Naive thymus-derived CD4-positive, alpha-beta T cell (primary cell): ENCODE measurements around the gene VEZT. TPM values are rescaled to one million over a fixed set of nuclear protein-coding genes. Genes with fewer than 3 reads are reported as not detected.
A peak's percentile ranks its signal among the peaks of the same experiment; 100 is the strongest.
"Not testable (repeated sequence)": the region's sequence is repeated elsewhere in the genome, so short reads cannot be mapped to it uniquely, and the experiment has no call there.

Experiments
- ATAC-seq: fragments of 150-1000 bp; cut with Tn5 transposase; 2 replicates; pipeline ENCODE4 v1.10.0; 2021; ENCODE audit warnings: mild to moderate bottlenecking, moderate library complexity
- CTCF ChIA-PET: fragments of 350-600 bp; sonication (Branson Sonifier 250); formaldehyde crosslinking; loops from one replicate; lab custom pipeline; 2021; ENCODE audit warnings: antibody characterized with exemption; lab: Charles Lee
- POLR2A ChIA-PET: fragments of 350-600 bp; sonication (Branson Sonifier 250); formaldehyde crosslinking; loops from one replicate; lab custom pipeline; 2021; ENCODE audit warnings: antibody characterized with exemption, inconsistent platforms; lab: Charles Lee
- DNase-seq, 9 donors: peaks; one replicate each; pipeline versions ENCODE4 v3.0.0 to v3.0.0-alpha.2; 2020 to 2022; ENCODE audit warnings: mixed read lengths in 1 of 9
- H3K27ac ChIP-seq: one replicate; pipeline ENCODE4 v1.7.0; 2013; ENCODE audit warnings: mild to moderate bottlenecking, low read depth, low read length, moderate library complexity
- H3K27me3 ChIP-seq, 2 donors: one replicate each; pipeline ENCODE4 v1.7.0; 2013; ENCODE audit warnings: low read length in 2 of 2, mild to moderate bottlenecking in 2 of 2, moderate library complexity in 2 of 2; ENCODE audit not compliant: control insufficient read depth in 2 of 2, insufficient read depth in 2 of 2
- H3K36me3 ChIP-seq, 3 experiments: 1 replicate in 2 of 3; 2 replicates in 1 of 3; pipeline ENCODE4 v1.7.0; 2013; ENCODE audit warnings: low read length in 3 of 3, mild to moderate bottlenecking in 3 of 3, moderate library complexity in 1 of 3; ENCODE audit not compliant: insufficient read depth in 3 of 3, control insufficient read depth in 2 of 3
- H3K4me1 ChIP-seq, 2 donors: one replicate each; pipeline ENCODE4 v1.7.0; 2013; ENCODE audit warnings: low read length in 2 of 2, mild to moderate bottlenecking in 2 of 2, moderate library complexity in 1 of 2; ENCODE audit not compliant: control insufficient read depth in 2 of 2, insufficient read depth in 2 of 2
- H3K4me3 ChIP-seq: 2 replicates; pipeline ENCODE4 v1.7.0; 2013; ENCODE audit warnings: mild to moderate bottlenecking, low read length
- H3K9me3 ChIP-seq, 3 experiments: 1 replicate in 2 of 3; 2 replicates in 1 of 3; pipeline ENCODE4 v1.7.0; 2013; ENCODE audit warnings: low read length in 3 of 3; ENCODE audit not compliant: control insufficient read depth in 2 of 3
- H3K27ac Mint-ChIP-seq, 9 donors: one replicate each; pipeline ENCODE4 v1.8.0; 2020 to 2022; ENCODE audit warnings: mixed read lengths in 9 of 9, mild to moderate bottlenecking in 8 of 9, moderate library complexity in 5 of 9, inconsistent platforms in 2 of 9
- H3K27me3 Mint-ChIP-seq, 5 donors: one replicate each; pipeline ENCODE4 v1.8.0; 2021 to 2022; ENCODE audit warnings: mixed read lengths in 5 of 5, mild to moderate bottlenecking in 1 of 5
- H3K36me3 Mint-ChIP-seq, 5 donors: one replicate each; pipeline ENCODE4 v1.8.0; 2020 to 2022; ENCODE audit warnings: mixed read lengths in 5 of 5, mild to moderate bottlenecking in 3 of 5, inconsistent platforms in 1 of 5
- H3K4me1 Mint-ChIP-seq, 7 donors: one replicate each; pipeline ENCODE4 v1.8.0; 2020 to 2022; ENCODE audit warnings: mixed read lengths in 7 of 7, mild to moderate bottlenecking in 3 of 7, inconsistent platforms in 1 of 7
- H3K4me3 Mint-ChIP-seq, 10 donors: one replicate each; pipeline ENCODE4 v1.8.0; 2020 to 2022; ENCODE audit warnings: mild to moderate bottlenecking in 10 of 10, mixed read lengths in 10 of 10, moderate library complexity in 6 of 10, inconsistent platforms in 2 of 10
- H3K9me3 Mint-ChIP-seq, 11 donors: one replicate each; pipeline ENCODE4 v1.8.0; 2020 to 2022; ENCODE audit warnings: mixed read lengths in 11 of 11, mild to moderate bottlenecking in 4 of 11, inconsistent platforms in 1 of 11, moderate library complexity in 1 of 11
- intact Hi-C, 2 donors: fragments of 100-400 bp; cut with micrococcal nuclease; formaldehyde crosslinking; loops; one replicate each; pipeline ENCODE4 v1.15.1; 2023
- polyA plus RNA-seq, 2 donors: library from polyadenylated mRNA; unstranded; fragments of 300-500 nt; fragmentation: Illumina TruSeq; gene quantifications; one replicate each; pipeline ENCODE4 v1.2.3, GENCODE V29; 2021
- total RNA-seq, 6 experiments: library from RNA in 5 of 6; stranded (reverse) in 5 of 6; gene quantifications; 1 replicate in 5 of 6; 2 replicates in 1 of 6; pipeline ENCODE4 v1.2.3 and lab custom pipeline; 2021 to 2026

Gene VEZT
- total and polyA plus RNA-seq, 7 experiments from 2014 or later, result 23.2 to 48.8 (median 38.7) TPM

DNA sequence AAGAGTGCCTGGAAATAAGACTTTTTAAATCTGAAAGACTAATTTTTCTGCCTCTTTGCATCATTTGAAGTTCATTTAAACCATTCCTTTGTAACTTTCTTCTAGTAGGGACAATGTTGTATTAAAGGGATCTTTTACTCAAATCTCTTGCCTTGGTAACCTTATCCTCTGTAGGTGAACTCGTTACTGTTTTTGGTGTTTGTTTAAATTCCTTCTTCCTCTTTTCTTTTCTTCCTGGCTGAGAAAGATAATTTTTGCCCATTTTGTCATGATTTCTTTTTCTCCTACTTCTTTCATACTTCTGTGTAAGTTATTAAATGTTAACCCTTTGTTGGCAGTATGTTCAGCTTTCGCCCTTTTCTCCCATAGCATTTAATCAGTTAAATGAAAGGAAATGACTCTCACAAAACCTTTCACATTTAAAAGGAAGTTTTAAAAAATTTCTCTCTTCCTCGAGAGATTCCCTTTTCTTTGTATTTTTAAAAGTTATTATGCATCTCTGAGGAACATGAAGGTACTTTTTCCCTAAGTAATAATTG lies 10.3 kb downstream of the VEZT start:
- H3K27me3 Mint-ChIP-seq, result no peaks in the 10 kb centered on the region

DNA sequence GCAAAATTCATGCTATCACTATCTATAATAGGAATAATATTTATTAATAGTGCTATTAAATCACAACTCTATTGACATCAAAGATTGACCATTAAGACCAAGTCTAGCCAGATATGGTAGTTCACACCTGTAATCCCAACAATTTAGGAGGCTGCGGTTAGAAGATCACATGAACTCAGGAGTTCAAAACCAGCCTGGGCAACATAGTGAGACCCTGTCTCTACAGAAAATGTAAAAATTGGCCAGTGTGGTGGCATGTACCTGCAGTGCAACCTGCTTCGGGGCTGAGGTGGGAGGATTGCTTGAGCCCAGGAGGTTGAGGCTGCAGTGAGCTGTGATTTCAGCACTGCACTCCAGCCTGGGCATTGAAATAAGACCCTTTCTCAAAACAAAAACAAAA lies 11.0 kb downstream of the VEZT start:
- Mint-ChIP-seq H3K9me3 (no peaks in the 10 kb centered on the region), H3K27ac (no peak overlapping the region), H3K4me1 (peaks cover 6 to 75% (median 52%) of the 10 kb centered on the region in 7 donors), H3K4me3 (no peak overlapping the region), H3K36me3 (peaks cover 7 to 23% (median 13%) of the 10 kb centered on the region in 5 donors), H3K27me3 (no peaks in the 10 kb centered on the region)
- no peaks in the 10 kb centered on the region for H3K27me3 ChIP-seq
- H3K9me3 ChIP-seq, result no peaks in the 10 kb centered on the region
- ChIA-PET POLR2A (no interaction called here), CTCF (no interaction called here)
- ATAC-seq (no peak), DNase-seq (no peak)
- H3K4me1 ChIP-seq, result peaks cover 0 to 4% of the 10 kb centered on the region in 2 donors
- H3K4me3 ChIP-seq, result no peak overlapping the region
- no peak overlapping the region for H3K27ac ChIP-seq
- H3K36me3 ChIP-seq, result peaks cover 0 to 9% (median 0%) of the 10 kb centered on the region in 3 experiments
- intact Hi-C loops, result no loop called here

More for the DNA sequence above, 10.3 kb downstream of the VEZT start:
- Histone ChIP-seq H3K36me3 (peaks cover 0 to 9% (median 0%) of the 10 kb centered on the region in 3 experiments), H3K9me3 (no peaks in the 10 kb centered on the region), H3K27me3 (no peaks in the 10 kb centered on the region), H3K4me1 (peaks cover 0 to 4% of the 10 kb centered on the region in 2 donors), H3K27ac (no peak overlapping the region), H3K4me3 (no peak overlapping the region)
- Mint-ChIP-seq H3K36me3 (peaks cover 7 to 21% (median 13%) of the 10 kb centered on the region in 5 donors), H3K27ac (peak overlapping the region in 3 of 9 donors; percentile 4 to 15 (median 6)), H3K4me1 (peaks cover 6 to 73% (median 52%) of the 10 kb centered on the region in 7 donors), H3K9me3 (no peaks in the 10 kb centered on the region), H3K4me3 (peak overlapping the region in 1 of 10 donors; percentile 48)
- CTCF ChIA-PET, result no interaction called here
- intact Hi-C loops, result no loop called here
- POLR2A ChIA-PET, result interaction anchor here (0.7 to 1.3 kb wide), 2 partner anchors 10 to 69 kb away, joined by 3 to 5 read pairs; partner anchors contain the start of genes FGD6 and VEZT
- ATAC-seq (no peak), DNase-seq (no peak)

DNA sequence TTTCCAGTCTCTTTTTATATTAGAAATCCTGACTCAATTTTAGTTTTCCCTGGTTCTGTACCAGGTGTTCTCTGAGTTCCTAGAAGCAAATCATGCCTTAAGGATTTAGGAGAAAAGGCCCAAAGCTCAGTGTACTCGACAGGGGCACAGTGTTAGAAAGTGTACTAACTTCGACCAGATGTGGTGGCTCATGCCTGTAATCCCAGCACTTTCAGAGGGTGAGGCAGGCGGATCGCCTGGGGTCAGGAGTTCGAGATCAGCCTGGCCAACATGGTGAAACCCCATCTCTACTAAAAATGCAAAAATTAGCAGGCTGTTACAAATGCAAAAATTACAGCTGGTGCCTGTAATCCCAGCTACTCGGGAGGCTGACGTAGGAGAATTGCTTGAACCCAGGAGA lies 12.0 kb downstream of the VEZT start:
- Mint-ChIP-seq H3K4me1 (peaks cover 6 to 65% (median 48%) of the 10 kb centered on the region in 7 donors), H3K27me3 (no peaks in the 10 kb centered on the region), H3K4me3 (no peak overlapping the region), H3K9me3 (no peaks in the 10 kb centered on the region), H3K36me3 (peaks cover 5 to 20% (median 15%) of the 10 kb centered on the region in 5 donors), H3K27ac (no peak overlapping the region)
- H3K4me1 ChIP-seq, result peaks cover 0 to 4% of the 10 kb centered on the region in 2 donors
- no peaks in the 10 kb centered on the region for H3K27me3 ChIP-seq
- intact Hi-C loops, result no loop called here
- H3K4me3 ChIP-seq, result no peak overlapping the region
- no peaks in the 10 kb centered on the region for H3K9me3 ChIP-seq
- CTCF ChIA-PET, result no interaction called here
- H3K27ac ChIP-seq, result no peak overlapping the region
- DNase-seq, result no peak
- ATAC-seq, result no peak
- POLR2A ChIA-PET, result no interaction called here
- H3K36me3 ChIP-seq, result peaks cover 0 to 8% (median 0%) of the 10 kb centered on the region in 3 experiments

DNA sequence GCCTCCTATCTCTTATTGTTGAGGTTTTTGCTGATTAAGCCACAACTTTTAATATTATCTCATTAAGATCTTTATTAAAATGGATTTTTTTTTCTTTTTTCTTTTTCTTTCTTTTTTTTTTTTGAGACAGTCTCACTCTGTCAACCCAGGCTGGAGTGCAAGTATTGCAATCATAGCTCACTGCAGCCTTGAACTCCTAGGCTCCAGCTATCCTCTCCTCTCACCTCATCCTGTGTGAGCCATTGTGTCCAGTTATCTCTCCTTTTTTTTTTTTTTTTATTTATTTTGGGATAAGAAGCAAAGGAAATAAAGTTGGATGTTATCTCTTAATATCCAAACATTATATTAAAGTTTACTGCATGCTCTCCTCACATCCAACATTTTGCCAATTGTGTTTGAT lies 12.7 kb downstream of the VEZT start:
- Histone ChIP-seq H3K4me1 (peaks cover 0 to 4% of the 10 kb centered on the region in 2 donors), H3K27ac (no peak overlapping the region), H3K27me3 (no peaks in the 10 kb centered on the region), H3K36me3 (peaks cover 0 to under 1% (median 0%) of the 10 kb centered on the region in 3 experiments), H3K9me3 (no peaks in the 10 kb centered on the region), H3K4me3 (no peak overlapping the region)
- no peak overlapping the region for H3K4me3 Mint-ChIP-seq
- no peak overlapping the region for H3K27ac Mint-ChIP-seq
- ATAC-seq (no peak), DNase-seq (no peak)
- ChIA-PET CTCF (no interaction called here), POLR2A (no interaction called here)
- no peaks in the 10 kb centered on the region for H3K27me3 Mint-ChIP-seq
- peaks cover 0 to 17% (median 14%) of the 10 kb centered on the region in 5 donors for H3K36me3 Mint-ChIP-seq
- H3K4me1 Mint-ChIP-seq, result peaks cover 6 to 61% (median 42%) of the 10 kb centered on the region in 7 donors
- H3K9me3 Mint-ChIP-seq, result no peaks in the 10 kb centered on the region
- intact Hi-C loops, result no loop called here

DNA sequence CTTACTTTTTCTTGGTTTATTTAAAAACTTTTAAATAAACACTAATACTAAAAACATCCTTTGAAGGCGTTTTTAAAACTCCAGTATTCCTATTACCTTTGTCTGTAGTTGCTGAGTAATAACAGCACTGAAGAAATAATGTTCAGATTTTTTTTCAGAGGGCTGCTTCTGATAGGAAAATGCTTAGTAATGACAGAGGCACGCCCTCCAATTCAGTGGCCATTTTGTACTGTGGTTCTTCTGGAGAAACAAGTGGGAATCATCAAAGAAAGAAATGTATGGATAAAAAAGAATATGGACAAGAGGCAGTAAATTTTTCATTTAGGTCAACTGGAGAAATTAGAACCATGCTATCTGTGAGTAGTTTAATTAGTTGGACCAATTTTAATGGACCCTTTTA lies 13.6 kb downstream of the VEZT start:
- no peak overlapping the region for H3K4me3 ChIP-seq
- Mint-ChIP-seq H3K27me3 (no peaks in the 10 kb centered on the region), H3K36me3 (peaks cover 0 to 14% (median 8%) of the 10 kb centered on the region in 5 donors), H3K4me3 (no peak overlapping the region), H3K4me1 (peaks cover 4 to 53% (median 38%) of the 10 kb centered on the region in 7 donors), H3K9me3 (no peaks in the 10 kb centered on the region), H3K27ac (no peak overlapping the region)
- intact Hi-C loops, result no loop called here
- H3K27me3 ChIP-seq, result no peaks in the 10 kb centered on the region
- peaks cover 0 to 4% of the 10 kb centered on the region in 2 donors for H3K4me1 ChIP-seq
- CTCF ChIA-PET, result no interaction called here
- DNase-seq (no peak), ATAC-seq (no peak)
- H3K36me3 ChIP-seq, result no peaks in the 10 kb centered on the region
- no peak overlapping the region for H3K27ac ChIP-seq
- no peaks in the 10 kb centered on the region for H3K9me3 ChIP-seq
- POLR2A ChIA-PET, result interaction anchor here (0.6 kb wide), 1 partner anchor 243 kb away, joined by 3 read pairs; the partner anchor contains the start of gene METAP2

DNA sequence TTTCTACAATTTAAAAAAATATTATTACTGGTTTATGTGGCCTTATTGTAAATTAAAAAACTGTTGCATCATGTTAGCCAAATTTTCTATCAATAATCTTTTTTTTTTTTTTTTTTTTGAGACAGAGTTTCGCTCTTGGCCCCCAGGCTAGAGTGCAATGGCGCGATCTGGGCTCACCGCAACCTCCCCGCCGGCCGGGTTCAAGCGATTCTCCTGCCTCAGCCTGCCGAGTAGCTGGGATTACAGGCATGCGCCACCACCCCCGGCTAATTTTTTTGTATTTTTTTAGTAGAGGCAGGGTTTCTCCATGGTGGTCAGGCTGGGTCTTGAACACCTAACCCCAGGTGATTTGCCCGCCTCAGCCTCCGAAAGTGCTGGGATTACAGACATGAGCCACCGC lies 16.6 kb downstream of the VEZT start:
- H3K9me3 ChIP-seq, H3K27ac Mint-ChIP-seq, intact Hi-C loops, ATAC-seq, H3K27me3 ChIP-seq, POLR2A ChIA-PET, H3K4me1 ChIP-seq, H3K4me3 ChIP-seq, H3K27ac ChIP-seq, CTCF ChIA-PET, H3K36me3 ChIP-seq, H3K4me3 Mint-ChIP-seq, H3K9me3 Mint-ChIP-seq, H3K27me3 Mint-ChIP-seq, DNase-seq: not testable (repeated sequence)
- H3K4me1 Mint-ChIP-seq, result peaks cover 0 to 51% (median 38%) of the 10 kb centered on the region in 7 donors
- H3K36me3 Mint-ChIP-seq, result peaks cover 7 to 15% (median 11%) of the 10 kb centered on the region in 5 donors

DNA sequence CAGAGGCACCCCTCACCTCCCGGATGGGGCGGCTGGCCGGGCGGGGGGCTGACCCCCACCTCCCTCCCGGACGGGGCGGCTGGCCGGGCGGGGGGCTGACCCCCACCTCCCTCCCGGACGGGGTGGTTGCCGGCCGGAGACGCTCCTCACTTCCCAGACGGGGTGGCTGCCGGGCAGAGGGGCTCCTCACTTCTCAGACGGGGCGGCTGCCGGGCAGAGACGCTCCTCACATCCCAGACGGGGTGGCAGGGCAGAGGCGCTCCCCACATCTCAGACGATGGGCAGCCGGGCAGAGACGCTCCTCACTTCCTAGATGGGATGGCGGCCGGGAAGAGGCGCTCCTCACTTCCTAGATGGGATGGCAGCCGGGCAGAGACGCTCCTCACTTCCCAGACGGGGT lies 18.0 kb downstream of the VEZT start:
- peaks cover 0 to 49% (median 39%) of the 10 kb centered on the region in 7 donors for H3K4me1 Mint-ChIP-seq
- DNase-seq, ATAC-seq, H3K4me3 Mint-ChIP-seq, intact Hi-C loops, CTCF ChIA-PET, POLR2A ChIA-PET, H3K36me3 ChIP-seq, H3K27ac ChIP-seq, H3K27me3 ChIP-seq, H3K9me3 Mint-ChIP-seq, H3K27me3 Mint-ChIP-seq, H3K27ac Mint-ChIP-seq, H3K4me3 ChIP-seq, H3K4me1 ChIP-seq, H3K9me3 ChIP-seq: not testable (repeated sequence)
- H3K36me3 Mint-ChIP-seq, result peaks cover 7 to 15% (median 11%) of the 10 kb centered on the region in 5 donors
